GM23338 (cell line): ENCODE results near the gene PDE2A. TPM values are rescaled to one million over a fixed set of nuclear protein-coding genes. Genes with fewer than 3 reads are reported as not detected.

Source experiments
- ATAC-seq: fragments of 200-7000 bp; cut with Tn5 transposase; 3 replicates; pipeline ENCODE4 v1.9.1; 2020
- DNase-seq: peaks from one replicate; pipeline ENCODE4 v3.0.0-alpha.2; 2015; ENCODE audit warnings: low spot score
- H2AFZ ChIP-seq: fragments of 200-600 bp; sonication (generic); 2 replicates; pipeline ENCODE4 v1.8.0; 2016; ENCODE audit warnings: antibody characterized with exemption, mild to moderate bottlenecking, moderate library complexity
- H3F3A ChIP-seq: fragments of 200-600 bp; sonication (generic); replicated peaks from 2 replicates; pipeline ENCODE4 v1.8.0; 2017; ENCODE audit warnings: antibody characterized with exemption, mixed run types, low read depth
- H3K27ac ChIP-seq: fragments of 200-600 bp; sonication (generic); 2 replicates; pipeline ENCODE4 v1.6.1; 2016; ENCODE audit warnings: low read depth
- H3K27me3 ChIP-seq: fragments of 200-600 bp; sonication (generic); 2 replicates; pipeline ENCODE4 v1.8.0; 2016; ENCODE audit warnings: mild to moderate bottlenecking, mixed run types, moderate library complexity; ENCODE audit not compliant: insufficient read depth
- H3K36me3 ChIP-seq: fragments of 200-600 bp; sonication (generic); 2 replicates; pipeline ENCODE4 v1.8.0; 2016; ENCODE audit warnings: mild to moderate bottlenecking; ENCODE audit not compliant: insufficient read depth
- H3K4me1 ChIP-seq: fragments of 200-600 bp; sonication (generic); 2 replicates; pipeline ENCODE4 v1.8.0; 2016; ENCODE audit warnings: mild to moderate bottlenecking, moderate library complexity; ENCODE audit not compliant: insufficient read depth
- H3K4me2 ChIP-seq: fragments of 200-600 bp; sonication (generic); 2 replicates; pipeline ENCODE4 v1.7.1; 2017; ENCODE audit warnings: mixed run types
- H3K4me3 ChIP-seq: fragments of 200-600 bp; sonication (generic); 2 replicates; pipeline ENCODE4 v1.6.1; 2016; ENCODE audit warnings: mixed run types
- H3K79me2 ChIP-seq: fragments of 200-600 bp; sonication (generic); replicated peaks from 2 replicates; pipeline ENCODE4 v1.8.0; 2017; ENCODE audit warnings: mild to moderate bottlenecking; ENCODE audit not compliant: insufficient read depth
- H3K9me2 ChIP-seq: fragments of 200-600 bp; sonication (generic); 2 replicates; pipeline ENCODE4 v1.8.0; 2017; ENCODE audit not compliant: insufficient read depth
- H4K20me1 ChIP-seq: fragments of 200-600 bp; sonication (generic); replicated peaks from 2 replicates; pipeline ENCODE4 v1.8.0; 2017; ENCODE audit warnings: mild to moderate bottlenecking; ENCODE audit not compliant: insufficient read depth
- H3K27ac Mint-ChIP-seq: 2 replicates; pipeline ENCODE4 v1.8.0; 2020; ENCODE audit warnings: inconsistent platforms, mild to moderate bottlenecking, moderate library complexity, mixed read lengths
- H3K27me3 Mint-ChIP-seq: 3 replicates; pipeline ENCODE4 v1.8.0; 2022; ENCODE audit warnings: low read depth, mild to moderate bottlenecking, moderate library complexity, mixed read lengths, inconsistent platforms; ENCODE audit not compliant: insufficient read depth, poor library complexity
- H3K36me3 Mint-ChIP-seq: 3 replicates; pipeline ENCODE4 v1.8.0; 2021; ENCODE audit warnings: low read depth, mild to moderate bottlenecking, inconsistent platforms, moderate library complexity, mixed read lengths
- H3K4me1 Mint-ChIP-seq: 3 replicates; pipeline ENCODE4 v1.8.0; 2020; ENCODE audit warnings: mild to moderate bottlenecking, inconsistent platforms, mixed read lengths
- H3K4me3 Mint-ChIP-seq: 3 replicates; pipeline ENCODE4 v1.8.0; 2021; ENCODE audit warnings: moderate library complexity, mild to moderate bottlenecking, inconsistent platforms, mixed read lengths
- H3K9me3 Mint-ChIP-seq: 3 replicates; pipeline ENCODE4 v1.8.0; 2020; ENCODE audit warnings: moderate library complexity, mild to moderate bottlenecking, inconsistent platforms, mixed read lengths
- EZH2 ChIP-seq: fragments of 200-600 bp; sonication (generic); IDR thresholded peaks from one replicate; pipeline ENCODE4 v1.8.0; 2017; ENCODE audit warnings: antibody characterized with exemption, mild to moderate bottlenecking, low read depth; ENCODE audit not compliant: unreplicated experiment
- EZH2phosphoT487 ChIP-seq: fragments of 200-600 bp; sonication (generic); IDR thresholded peaks from one replicate; pipeline ENCODE4 v1.8.1; 2018; ENCODE audit warnings: antibody characterized with exemption; ENCODE audit not compliant: unreplicated experiment
- JUNB ChIP-seq: IDR thresholded peaks from one replicate; pipeline ENCODE4 v1.6.1; 2016; ENCODE audit warnings: antibody characterized with exemption; ENCODE audit not compliant: unreplicated experiment
- NANOG ChIP-seq: IDR thresholded peaks from 2 replicates; pipeline ENCODE4 v1.6.1; 2016; ENCODE audit warnings: antibody characterized with exemption, borderline replicate concordance
- REST ChIP-seq: IDR thresholded peaks from one replicate; pipeline ENCODE4 v1.6.1; 2018; ENCODE audit warnings: antibody characterized with exemption; ENCODE audit not compliant: unreplicated experiment
- ZNF331 ChIP-seq: fragments of 250-450 bp; sonication (Bioruptor Pico); IDR thresholded peaks from 2 replicates; pipeline ENCODE4 v1.5.0; 2020; ENCODE audit warnings: low read depth, mild to moderate bottlenecking, moderate library complexity
- polyA plus RNA-seq: library from polyadenylated mRNA; unstranded; fragments of >200 nt; fragmentation: Nextera tagmentation; extraction: Ambion mirVana; gene quantifications from 2 replicates; pipeline ENCODE4 v1.2.1, GENCODE V29; 2016
- total RNA-seq: library from RNA; depleted of rRNA; stranded (reverse); fragments of >200 nt; shearing (Covaris generic); gene quantifications from 2 replicates; pipeline ENCODE4 v1.2.3, GENCODE V29; 2014
- TF ChIP-seq, protein P1 (sequence below): fragments of 250-450 bp; sonication (Bioruptor Pico); IDR thresholded peaks from 2 replicates; pipeline ENCODE4 v1.5.0; 2020; ENCODE audit warnings: mild to moderate bottlenecking, moderate library complexity

The PDE2A gene
- total and polyA plus RNA-seq, 2 experiments from 2014 or later = 4.3 to 16.2 TPM

- H3K4me1 Mint-ChIP-seq = peaks cover 44% of the 10 kb centered on the region
- no peaks in the 10 kb centered on the region for H3K36me3 ChIP-seq
- peak overlapping the region; percentile 62; the same call in 1 of the 2 replicates for H3K4me2 ChIP-seq
- no peaks in the 10 kb centered on the region for H3K36me3 Mint-ChIP-seq
- no peak overlapping the region for H3K4me3 Mint-ChIP-seq
- no peak overlapping the region for H3K27ac ChIP-seq
- no peaks in the 10 kb centered on the region for H4K20me1 ChIP-seq
- H3K9me2 ChIP-seq = no peaks in the 10 kb centered on the region
- H3K27me3 Mint-ChIP-seq = peaks cover 19% of the 10 kb centered on the region
- ATAC-seq (no peak), DNase-seq (no peak)
- no peak overlapping the region for H2AFZ ChIP-seq
- peaks cover 24% of the 10 kb centered on the region for H3K4me1 ChIP-seq
- no peak overlapping the region for H3K4me3 ChIP-seq
- peaks cover 16% of the 10 kb centered on the region for H3K27me3 ChIP-seq
- H3K9me3 Mint-ChIP-seq = no peaks in the 10 kb centered on the region
- H3K27ac Mint-ChIP-seq = no peak overlapping the region
- no peak for TF ChIP-seq EZH2phosphoT487
- TF ChIP-seq JUNB = no peak
- no peak for TF ChIP-seq ZNF331
- no peak for TF ChIP-seq REST
- no peak for TF ChIP-seq NANOG
- no peak for TF ChIP-seq EZH2
- TF ChIP-seq, protein P1, sequence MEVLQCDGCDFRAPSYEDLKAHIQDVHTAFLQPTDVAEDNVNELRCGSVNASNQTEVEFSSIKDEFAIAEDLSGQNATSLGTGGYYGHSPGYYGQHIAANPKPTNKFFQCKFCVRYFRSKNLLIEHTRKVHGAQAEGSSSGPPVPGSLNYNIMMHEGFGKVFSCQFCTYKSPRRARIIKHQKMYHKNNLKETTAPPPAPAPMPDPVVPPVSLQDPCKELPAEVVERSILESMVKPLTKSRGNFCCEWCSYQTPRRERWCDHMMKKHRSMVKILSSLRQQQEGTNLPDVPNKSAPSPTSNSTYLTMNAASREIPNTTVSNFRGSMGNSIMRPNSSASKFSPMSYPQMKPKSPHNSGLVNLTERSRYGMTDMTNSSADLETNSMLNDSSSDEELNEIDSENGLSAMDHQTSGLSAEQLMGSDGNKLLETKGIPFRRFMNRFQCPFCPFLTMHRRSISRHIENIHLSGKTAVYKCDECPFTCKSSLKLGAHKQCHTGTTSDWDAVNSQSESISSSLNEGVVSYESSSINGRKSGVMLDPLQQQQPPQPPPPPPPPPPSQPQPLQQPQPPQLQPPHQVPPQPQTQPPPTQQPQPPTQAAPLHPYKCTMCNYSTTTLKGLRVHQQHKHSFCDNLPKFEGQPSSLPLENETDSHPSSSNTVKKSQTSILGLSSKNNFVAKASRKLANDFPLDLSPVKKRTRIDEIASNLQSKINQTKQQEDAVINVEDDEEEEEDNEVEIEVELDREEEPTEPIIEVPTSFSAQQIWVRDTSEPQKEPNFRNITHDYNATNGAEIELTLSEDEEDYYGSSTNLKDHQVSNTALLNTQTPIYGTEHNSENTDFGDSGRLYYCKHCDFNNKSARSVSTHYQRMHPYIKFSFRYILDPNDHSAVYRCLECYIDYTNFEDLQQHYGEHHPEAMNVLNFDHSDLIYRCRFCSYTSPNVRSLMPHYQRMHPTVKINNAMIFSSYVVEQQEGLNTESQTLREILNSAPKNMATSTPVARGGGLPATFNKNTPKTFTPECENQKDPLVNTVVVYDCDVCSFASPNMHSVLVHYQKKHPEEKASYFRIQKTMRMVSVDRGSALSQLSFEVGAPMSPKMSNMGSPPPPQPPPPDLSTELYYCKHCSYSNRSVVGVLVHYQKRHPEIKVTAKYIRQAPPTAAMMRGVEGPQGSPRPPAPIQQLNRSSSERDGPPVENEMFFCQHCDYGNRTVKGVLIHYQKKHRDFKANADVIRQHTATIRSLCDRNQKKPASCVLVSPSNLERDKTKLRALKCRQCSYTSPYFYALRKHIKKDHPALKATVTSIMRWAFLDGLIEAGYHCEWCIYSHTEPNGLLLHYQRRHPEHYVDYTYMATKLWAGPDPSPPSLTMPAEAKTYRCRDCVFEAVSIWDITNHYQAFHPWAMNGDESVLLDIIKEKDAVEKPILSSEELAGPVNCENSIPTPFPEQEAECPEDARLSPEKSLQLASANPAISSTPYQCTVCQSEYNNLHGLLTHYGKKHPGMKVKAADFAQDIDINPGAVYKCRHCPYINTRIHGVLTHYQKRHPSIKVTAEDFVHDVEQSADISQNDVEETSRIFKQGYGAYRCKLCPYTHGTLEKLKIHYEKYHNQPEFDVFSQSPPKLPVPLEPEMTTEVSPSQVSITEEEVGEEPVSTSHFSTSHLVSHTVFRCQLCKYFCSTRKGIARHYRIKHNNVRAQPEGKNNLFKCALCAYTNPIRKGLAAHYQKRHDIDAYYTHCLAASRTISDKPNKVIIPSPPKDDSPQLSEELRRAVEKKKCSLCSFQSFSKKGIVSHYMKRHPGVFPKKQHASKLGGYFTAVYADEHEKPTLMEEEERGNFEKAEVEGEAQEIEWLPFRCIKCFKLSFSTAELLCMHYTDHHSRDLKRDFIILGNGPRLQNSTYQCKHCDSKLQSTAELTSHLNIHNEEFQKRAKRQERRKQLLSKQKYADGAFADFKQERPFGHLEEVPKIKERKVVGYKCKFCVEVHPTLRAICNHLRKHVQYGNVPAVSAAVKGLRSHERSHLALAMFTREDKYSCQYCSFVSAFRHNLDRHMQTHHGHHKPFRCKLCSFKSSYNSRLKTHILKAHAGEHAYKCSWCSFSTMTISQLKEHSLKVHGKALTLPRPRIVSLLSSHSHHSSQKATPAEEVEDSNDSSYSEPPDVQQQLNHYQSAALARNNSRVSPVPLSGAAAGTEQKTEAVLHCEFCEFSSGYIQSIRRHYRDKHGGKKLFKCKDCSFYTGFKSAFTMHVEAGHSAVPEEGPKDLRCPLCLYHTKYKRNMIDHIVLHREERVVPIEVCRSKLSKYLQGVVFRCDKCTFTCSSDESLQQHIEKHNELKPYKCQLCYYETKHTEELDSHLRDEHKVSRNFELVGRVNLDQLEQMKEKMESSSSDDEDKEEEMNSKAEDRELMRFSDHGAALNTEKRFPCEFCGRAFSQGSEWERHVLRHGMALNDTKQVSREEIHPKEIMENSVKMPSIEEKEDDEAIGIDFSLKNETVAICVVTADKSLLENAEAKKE (CRISPR knock-in tag) = no peak
- H3K79me2 ChIP-seq = no peaks in the 10 kb centered on the region
- no peaks in the 10 kb centered on the region for H3F3A ChIP-seq
Measured at GRCh38 chr11:72635309-72635915, 38.8 kb downstream of the PDE2A start.
